ENCODE data around the gene PANK4. TPM values are rescaled to one million over a fixed set of nuclear protein-coding genes. Genes with fewer than 3 reads are reported as not detected.

Gene PANK4
- total and polyA plus RNA-seq, 8 donors: 23.2 to 30.9 (median 28.1) TPM

- Histone ChIP-seq H3K4me3 (no peak overlapping the region), H3K9me3 (no peaks in the 10 kb centered on the region), H3K4me1 (peaks cover 0 to 5% of the 10 kb centered on the region in 2 donors), H3K27ac (no peak overlapping the region), H3K36me3 (peaks cover 0 to 42% of the 10 kb centered on the region in 2 donors), H3K27me3 (no peaks in the 10 kb centered on the region)
- DNase-seq (peak in 1 of 4 donors; percentile 71), ATAC-seq (no peak)
- intact Hi-C loops (cut with DNase I): no loop called here
- TF ChIP-seq CTCF (IDR thresholded peaks at IDR 0.05): no peak
Measured at GRCh38 chr1:2564815-2565374, 38.5 kb upstream of the PANK4 start.

DNA sequence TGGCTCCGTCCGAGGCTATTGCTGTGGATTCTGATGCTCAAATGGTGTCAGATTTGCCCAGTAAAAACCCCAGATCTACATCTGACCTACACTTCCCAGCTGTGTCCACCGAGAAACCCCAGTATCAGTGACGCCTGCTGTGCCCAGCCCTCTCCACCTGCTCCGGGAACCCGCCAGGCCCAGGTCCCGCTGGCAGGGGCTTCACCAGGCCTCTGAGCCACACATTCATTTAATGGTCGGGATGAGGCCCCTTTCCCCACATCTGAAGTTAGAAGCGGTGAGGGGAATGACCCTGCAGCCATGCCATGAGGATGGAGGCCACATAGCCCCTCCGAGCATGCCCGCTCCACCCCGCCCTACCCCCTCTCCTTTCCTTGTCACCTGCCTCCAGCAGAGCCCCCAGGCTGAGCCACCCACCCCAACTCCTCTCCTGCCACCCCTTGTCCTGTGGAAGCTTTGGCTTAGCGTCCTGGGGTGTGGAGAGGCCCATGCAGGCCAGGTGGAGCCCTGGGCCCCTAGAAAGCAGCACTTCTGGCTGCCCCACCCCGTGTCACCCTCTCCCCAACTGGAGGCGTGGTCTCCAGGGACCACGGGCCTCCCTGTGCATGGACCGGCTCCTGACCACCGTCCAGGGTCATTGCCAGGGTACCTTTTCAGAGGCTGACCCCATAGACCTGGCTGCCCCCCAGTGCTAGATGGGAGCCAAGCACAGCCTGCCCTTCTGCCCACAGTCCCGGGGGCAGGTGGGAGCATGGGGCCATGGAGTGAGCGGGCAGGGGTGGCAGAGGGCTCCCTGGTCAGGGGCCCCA is 37.8 kb upstream of the PANK4 start:
- ATAC-seq (no peak), DNase-seq (no peak)
- Histone ChIP-seq H3K4me3 (no peak overlapping the region), H3K27me3 (no peaks in the 10 kb centered on the region), H3K9me3 (no peaks in the 10 kb centered on the region), H3K4me1 (peaks cover 0 to 12% of the 10 kb centered on the region in 2 donors), H3K27ac (no peak overlapping the region), H3K36me3 (peaks cover 0 to 49% of the 10 kb centered on the region in 2 donors)
- TF ChIP-seq CTCF (IDR thresholded peaks at IDR 0.05): no peak
- intact Hi-C loops (cut with DNase I): no loop called here

GRCh38 chr1:2563205-2563604 is 36.8 kb upstream of the PANK4 start:
- intact Hi-C loops (cut with DNase I): no loop called here
- Histone ChIP-seq H3K9me3 (no peaks in the 10 kb centered on the region), H3K27ac (no peak overlapping the region), H3K36me3 (peaks cover 0 to 59% of the 10 kb centered on the region in 2 donors), H3K4me1 (peaks cover 0 to 22% of the 10 kb centered on the region in 2 donors), H3K4me3 (no peak overlapping the region), H3K27me3 (no peaks in the 10 kb centered on the region)
- ATAC-seq: no peak
- DNase-seq: no peak
- no peak for TF ChIP-seq CTCF (IDR thresholded peaks at IDR 0.05)

GRCh38 chr1:2561898-2562895 is 35.8 kb upstream of the PANK4 start:
- intact Hi-C loops (cut with DNase I): no loop called here
- TF ChIP-seq CTCF (IDR thresholded peaks at IDR 0.05): peak in 1 of 2 donors; percentile 62
- Histone ChIP-seq H3K27ac (no peak overlapping the region), H3K4me1 (peaks cover 6 to 32% of the 10 kb centered on the region in 2 donors), H3K9me3 (no peaks in the 10 kb centered on the region), H3K36me3 (peaks cover 0 to 66% of the 10 kb centered on the region in 2 donors), H3K27me3 (no peaks in the 10 kb centered on the region), H3K4me3 (no peak overlapping the region)
- no peak for ATAC-seq
- peak in 1 of 4 donors; percentile 78 for DNase-seq
